GM18873 (cell line): ENCODE results near the gene ROBO3.
A peak's percentile ranks its signal among the peaks of the same experiment; 100 is the strongest.

Experiments used
- ATAC-seq: cut with Tn5 transposase; IDR thresholded peaks from one replicate; pipeline ENCODE4 v1.9.1; 2021; ENCODE audit warnings: mild to moderate bottlenecking, moderate library complexity, moderate number of reproducible peaks; ENCODE audit not compliant: unreplicated experiment, low FRiP score

Gene ROBO3

DNA sequence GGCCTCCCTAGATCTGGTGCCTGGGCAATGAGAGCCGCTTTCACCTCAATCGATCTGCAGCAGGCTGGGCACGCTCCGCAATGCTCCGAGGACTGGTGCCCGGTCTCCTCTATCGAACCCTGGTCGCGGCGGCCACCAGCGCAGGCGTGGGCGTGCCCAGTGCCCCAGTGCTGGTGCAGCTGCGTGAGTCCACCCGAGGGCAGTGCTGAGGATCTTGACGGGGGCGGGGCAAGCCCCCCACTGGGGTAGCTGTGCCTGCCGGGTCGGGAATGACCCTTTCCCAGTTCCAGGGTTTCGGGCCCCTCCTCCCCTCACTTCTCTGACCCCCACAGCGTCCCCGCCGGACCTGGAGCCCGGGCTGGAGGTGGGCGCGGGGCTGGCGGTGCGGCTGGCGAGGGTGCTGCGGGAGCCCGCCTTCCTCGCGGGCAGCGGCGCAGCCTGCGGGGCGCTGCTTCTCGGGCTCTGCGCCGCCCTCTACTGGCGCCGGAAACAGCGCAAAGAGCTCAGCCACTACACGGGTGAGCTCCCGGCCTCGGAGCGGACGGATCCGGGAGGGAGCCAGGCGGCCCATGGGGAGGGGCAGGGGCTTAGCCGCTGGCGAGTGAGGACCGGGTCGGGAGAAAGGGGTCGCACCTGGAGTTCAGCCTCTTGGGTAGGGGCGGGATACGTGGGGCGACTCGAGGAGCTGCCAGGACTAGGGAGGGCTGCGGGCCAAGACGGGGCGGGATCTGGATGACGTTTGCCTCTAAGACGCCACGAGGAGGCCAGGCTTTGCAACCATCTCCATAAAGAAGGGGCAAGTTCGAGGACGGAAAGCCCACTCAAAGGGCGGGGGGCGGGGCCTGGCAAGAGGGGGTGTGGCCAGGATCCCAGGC lies 10.9 kb downstream of the ROBO3 start:
- peak; percentile 68 for ATAC-seq

DNA sequence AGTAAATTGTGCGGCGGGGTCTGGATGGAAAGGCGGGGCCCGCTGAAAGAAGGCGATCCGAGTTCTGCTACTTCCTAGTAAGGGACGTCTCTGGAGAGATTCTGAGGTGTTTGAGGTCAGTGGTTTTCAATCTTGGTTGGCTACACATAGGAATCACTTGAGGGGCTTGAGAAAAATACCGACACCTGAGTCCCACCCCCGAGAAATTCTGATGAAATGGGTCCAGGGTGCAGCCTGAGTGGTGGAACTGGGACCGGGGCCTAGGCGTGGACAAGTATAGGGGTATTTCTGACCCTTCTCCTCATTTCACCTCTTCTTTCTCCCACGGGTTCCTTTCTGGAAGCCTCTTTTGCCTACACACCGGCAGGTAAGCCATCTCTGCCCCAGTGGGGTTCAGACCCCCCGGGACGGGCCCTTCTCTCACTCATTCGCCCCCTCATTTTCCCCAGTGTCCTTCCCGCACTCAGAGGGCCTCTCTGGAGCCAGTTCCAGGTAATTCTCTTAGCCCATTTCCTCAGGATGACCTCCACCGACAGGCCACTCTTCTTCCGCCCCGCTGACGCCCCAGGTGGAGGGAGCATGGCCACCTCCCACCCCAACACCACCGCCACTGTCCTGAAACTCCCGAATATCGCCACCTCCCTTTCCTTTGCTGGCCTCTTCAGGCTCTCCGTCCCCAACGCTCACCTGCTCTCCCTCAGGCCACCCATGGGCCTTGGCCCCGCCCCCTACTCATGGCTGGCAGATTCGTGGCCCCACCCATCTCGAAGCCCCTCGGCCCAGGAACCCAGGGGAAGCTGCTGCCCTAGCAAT lies 11.8 kb downstream of the ROBO3 start:
- no peak for ATAC-seq

- no peak for ATAC-seq
Measured at GRCh38 chr11:124877631-124877909, 12.3 kb downstream of the ROBO3 start.

GRCh38 chr11:124877910-124878758 lies 12.9 kb downstream of the ROBO3 start:
- no peak for ATAC-seq

- ATAC-seq: no peak
Measured at GRCh38 chr11:124878759-124879492, 13.7 kb downstream of the ROBO3 start.

GRCh38 chr11:124879493-124880289 lies 14.5 kb downstream of the ROBO3 start:
- ATAC-seq: no peak

DNA sequence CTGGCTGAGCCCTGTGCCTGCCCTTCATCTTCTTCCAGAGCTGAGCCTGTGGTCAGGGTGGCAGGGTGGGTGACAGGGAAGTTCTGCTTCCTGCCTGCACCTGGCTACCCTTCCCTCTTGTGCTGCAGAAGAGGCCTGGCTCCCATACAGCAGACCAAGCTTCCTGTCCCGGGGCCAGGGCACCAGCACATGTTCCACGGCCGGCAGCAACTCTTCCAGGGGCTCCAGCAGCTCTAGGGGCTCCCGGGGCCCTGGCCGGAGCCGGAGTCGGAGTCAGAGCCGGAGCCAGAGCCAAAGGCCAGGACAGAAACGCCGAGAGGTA lies 15.0 kb downstream of the ROBO3 start:
- ATAC-seq: no peak

DNA sequence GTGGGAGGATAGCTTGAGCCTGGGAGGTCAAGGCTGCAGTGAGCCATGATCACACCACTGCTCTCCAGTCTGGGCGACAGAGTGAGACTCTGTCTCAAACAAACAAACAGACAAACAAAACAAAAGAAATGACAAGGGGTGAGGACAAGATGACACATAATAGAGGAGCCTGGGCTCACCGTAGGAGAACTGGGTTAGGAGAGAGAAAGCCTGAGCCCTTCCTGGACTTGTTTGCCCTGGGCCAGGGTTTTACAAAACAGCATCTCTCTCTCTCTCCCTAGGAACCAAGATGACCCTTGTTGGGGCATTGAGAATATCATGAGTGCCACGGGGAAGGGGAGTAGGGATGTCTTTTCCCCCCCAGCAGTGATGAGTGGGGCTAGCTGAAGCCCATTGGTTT lies 15.7 kb downstream of the ROBO3 start:
- no peak for ATAC-seq

DNA sequence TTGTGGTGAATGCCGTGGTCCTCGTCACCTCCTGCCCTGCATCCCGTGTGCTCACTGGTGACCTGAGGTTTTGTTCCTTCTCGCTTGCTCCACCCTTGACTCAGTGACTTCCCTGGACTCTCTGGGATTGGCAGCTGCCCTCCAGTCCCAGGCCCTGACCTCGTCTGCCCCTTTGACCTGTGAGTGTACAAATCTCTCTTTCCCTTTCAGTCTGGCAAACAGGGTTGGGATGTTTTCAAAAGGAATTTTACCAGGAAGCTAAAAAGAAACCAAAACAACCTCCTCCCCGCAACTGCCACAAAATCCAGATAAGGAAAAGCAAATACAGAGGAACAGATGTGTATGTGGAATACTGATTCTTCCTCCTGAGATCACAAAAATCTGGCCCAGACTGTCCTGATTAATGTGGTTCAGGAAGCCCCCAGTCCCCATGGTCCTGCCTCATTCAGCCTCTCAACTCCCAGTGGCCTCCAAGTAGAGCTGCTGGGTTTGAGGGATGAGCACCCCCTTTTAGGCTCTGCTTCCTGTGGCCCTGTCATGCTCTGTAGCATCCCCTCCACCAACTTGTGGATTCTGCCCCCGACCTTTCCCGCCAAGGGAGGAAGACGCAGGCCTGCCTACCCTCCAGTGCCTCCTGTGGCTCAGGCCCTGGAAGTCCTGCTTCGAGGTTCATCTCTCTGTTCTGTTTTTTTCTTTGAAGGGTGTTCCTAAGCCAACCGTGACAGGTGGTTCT lies 17.3 kb downstream of the ROBO3 start:
- ATAC-seq: no peak

- ATAC-seq: no peak
Measured at GRCh38 chr11:124884340-124884739, 19.1 kb downstream of the ROBO3 start.

GRCh38 chr11:124884869-124885479 lies 19.7 kb downstream of the ROBO3 start:
- no peak for ATAC-seq

DNA sequence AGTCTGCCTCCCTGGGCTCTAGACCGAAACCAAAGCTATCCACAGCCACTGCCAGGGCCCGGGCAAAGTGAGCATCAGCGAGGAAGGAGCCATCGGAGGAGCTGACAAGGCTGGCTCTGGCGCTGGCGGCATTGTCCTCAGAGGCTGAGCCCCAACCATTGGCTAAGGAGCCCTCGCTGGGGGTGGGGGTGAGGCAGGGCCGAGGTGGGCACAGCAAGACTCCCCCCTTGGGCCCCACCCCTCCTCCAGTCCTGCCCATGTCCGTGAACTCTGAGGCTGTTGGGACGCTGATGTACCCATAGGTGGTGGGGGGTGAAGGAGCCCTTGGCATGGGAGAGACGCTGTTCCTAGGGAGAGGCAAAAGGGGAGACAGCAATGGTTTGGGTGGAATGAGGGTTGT lies 21.2 kb downstream of the ROBO3 start:
- ATAC-seq: no peak

GRCh38 chr11:124886978-124887666 lies 21.9 kb downstream of the ROBO3 start:
- ATAC-seq: no peak

DNA sequence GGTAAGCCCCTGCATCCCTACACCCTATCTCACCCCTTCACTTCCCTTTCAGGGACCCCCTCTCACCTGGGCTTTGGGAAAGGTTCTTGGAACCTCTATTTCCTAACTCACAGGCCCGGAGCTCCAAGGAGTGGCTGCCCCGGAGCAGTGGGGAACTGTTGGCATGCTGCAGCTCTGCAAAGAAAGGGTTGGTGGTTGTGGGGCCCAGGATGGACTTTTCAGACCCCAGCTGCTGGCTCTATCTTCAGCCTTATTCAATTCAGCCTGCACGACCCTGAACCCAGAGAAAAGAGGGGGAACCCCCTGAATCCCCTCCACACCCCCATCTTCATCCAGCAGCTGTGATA lies 22.4 kb downstream of the ROBO3 start:
- ATAC-seq: no peak

DNA sequence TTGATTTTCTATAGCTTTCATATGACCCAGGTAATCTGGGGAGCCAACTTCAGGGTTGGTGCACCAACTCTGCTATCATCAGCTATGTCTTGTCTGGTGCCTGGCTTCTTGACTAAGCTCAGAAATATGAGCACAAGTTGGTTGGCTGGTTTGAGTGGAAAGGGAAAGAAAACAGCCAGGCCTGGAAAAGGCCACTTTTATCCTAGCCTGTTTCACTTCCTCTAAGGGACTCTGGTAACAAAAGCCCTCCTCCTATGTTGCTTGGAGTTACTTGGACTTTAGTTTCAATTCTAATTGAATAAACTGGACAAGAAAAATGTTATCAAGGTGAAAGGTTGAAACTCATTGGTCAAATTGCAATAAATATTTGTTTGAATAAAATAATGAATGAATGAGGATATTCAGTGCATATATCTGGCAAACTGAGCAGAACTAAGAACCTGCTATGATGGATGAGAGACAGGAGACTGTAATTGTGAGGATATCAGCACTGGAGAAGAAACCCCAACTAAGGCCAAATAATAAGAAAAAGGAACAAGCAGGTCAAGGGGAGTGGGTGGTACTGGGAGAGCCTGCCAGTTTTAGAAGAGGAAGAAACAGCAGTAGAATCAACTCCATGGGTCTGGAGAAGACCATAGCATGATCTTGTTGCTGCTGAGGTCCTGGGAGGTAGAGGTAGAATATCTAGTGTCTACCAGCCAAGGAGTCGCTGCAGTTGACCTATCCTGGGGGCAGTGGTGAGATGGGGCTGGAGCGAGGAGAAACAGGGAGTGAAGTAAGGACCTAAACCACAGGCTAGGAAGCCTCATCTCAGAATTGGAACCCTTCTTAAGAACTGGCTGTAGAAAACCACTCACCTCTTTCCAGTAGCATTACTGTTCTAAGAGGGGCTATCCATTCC lies 24.2 kb downstream of the ROBO3 start:
- ATAC-seq: no peak

DNA sequence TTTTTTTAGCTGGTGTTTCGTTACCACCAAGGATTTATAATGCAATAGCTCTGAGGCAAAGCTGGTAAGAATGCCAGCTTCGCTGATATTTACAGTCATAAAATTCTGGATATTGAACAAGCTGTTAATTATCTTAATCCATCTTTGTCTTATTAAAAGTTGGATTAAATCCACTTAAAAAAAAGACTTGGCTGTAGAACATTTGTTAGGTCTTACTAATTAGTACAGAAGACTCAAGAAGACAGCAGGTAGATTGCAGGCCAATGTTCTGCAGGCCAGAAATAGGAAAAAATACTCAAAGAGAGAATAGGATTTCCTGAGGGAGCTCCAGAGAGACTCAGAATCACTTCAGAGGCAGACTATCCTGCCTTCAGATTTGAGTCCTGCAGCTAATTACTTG lies 24.9 kb downstream of the ROBO3 start:
- no peak for ATAC-seq

- no peak for ATAC-seq
Measured at GRCh38 chr11:124890683-124891372, 25.6 kb downstream of the ROBO3 start.
